Transverse colon (tissue), 3 donors: ENCODE measurements around the gene RGPD4.

Experiments
- CTCF ChIP-seq, 5 experiments: fragments of 200-600 bp in 3 of 5; fragments of 450-650 bp in 2 of 5; sonication (generic) in 3 of 5; IDR thresholded peaks; 1 replicate in 2 of 5; 2 replicates in 3 of 5; pipeline ENCODE4 v1.5.1; 2016 to 2017; ENCODE audit warnings: antibody characterized with exemption in 5 of 5, inconsistent platforms in 3 of 5, mild to moderate bottlenecking in 2 of 5, moderate library complexity in 1 of 5
- EP300 ChIP-seq: sonication (generic); formaldehyde crosslinking; IDR thresholded peaks from one replicate; pipeline ENCODE4 v1.6.1; 2017; ENCODE audit warnings: antibody characterized with exemption, low read depth
- POLR2A ChIP-seq: fragments of 450-650 bp; IDR thresholded peaks from one replicate; pipeline ENCODE4 v1.6.1; 2016; ENCODE audit warnings: antibody characterized with exemption, mild to moderate bottlenecking, moderate library complexity

GRCh38 chr2:107777974-107778373 lies 48.7 kb upstream of the RGPD4 start:
- TF ChIP-seq CTCF (IDR thresholded peaks at IDR 0.05) (no peak), POLR2A (no peak), EP300 (no peak)
